A549 treated with ZK216348 at 1 μM for 4 hours (cell line): ENCODE measurements around the gene CLTCL1. TPM values are rescaled to one million over a fixed set of nuclear protein-coding genes. Genes with fewer than 3 reads are reported as not detected.

Experiments
- total RNA-seq: library from RNA; stranded (reverse); fragments of 200-300 nt; extraction: Qiagen RNA extraction; gene quantifications from 5 replicates; pipeline ENCODE4 v1.2.3, GENCODE V29; 2022; ENCODE audit warnings: low read depth

The CLTCL1 gene
- total RNA-seq: 4.4 to 6.1 TPM (median 5.4 TPM) in 5 replicates

GRCh38 chr22:19291580-19292457 lies at the start of gene CLTCL1:
Gene CLTCL1 (minus strand): TSS chr22:19291719. CDS start chr22:19291641, 78 bp downstream.

DNA sequence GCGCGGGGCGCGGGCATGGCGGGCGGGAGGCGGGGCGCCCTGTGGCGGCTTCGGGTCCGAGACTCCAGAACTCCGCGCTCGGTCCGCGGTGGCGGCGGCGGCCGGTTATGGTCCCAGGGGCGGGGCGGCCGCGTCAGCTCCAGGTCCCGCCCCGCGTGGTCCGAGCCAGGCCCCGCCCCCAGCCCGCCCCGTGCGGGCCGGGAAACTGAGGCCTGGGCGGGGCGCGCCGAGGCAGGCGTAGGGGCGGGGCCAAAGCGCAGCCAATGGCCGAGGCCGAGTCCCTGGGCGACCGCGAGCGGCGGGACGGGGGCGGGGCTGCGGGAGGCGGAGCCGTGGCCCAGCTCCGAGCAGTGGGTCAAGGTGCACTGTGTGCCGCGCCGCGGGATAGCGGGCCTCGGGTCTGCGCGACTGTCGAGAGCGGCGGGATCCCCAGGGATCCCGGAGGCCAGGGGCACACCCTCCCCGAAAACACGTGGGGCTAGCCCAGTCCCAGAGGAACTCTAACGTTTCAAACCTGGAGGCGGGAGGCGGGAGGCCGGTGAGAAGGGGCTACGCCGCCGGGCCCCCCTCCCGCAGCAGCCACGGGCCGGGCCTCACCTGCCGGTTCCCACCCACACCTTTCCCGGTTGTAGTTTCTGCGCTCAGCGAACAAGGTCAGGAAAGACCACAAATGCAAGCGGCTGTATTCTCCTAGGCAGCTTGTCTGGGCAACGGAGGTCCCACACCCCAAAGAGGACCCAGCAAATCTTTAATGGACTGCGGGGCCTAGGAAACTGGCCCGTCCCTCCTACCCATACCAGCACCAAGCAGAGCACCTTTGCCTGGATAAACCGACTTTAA lies 112.6 kb downstream of the CLTCL1 start, which contains the start of gene SLC25A1:
Gene SLC25A1, minus strand, starts transcription at position 80 of the 840 bp plus-strand sequence. Its CDS starts 63 bp downstream, at position 17.

GRCh38 chr22:19149991-19150390 lies 141.5 kb downstream of the CLTCL1 start, which contains the start of gene GSC2:
Gene GSC2 (minus strand): TSS chr22:19150292. CDS start chr22:19150283, 9 bp downstream.

DNA sequence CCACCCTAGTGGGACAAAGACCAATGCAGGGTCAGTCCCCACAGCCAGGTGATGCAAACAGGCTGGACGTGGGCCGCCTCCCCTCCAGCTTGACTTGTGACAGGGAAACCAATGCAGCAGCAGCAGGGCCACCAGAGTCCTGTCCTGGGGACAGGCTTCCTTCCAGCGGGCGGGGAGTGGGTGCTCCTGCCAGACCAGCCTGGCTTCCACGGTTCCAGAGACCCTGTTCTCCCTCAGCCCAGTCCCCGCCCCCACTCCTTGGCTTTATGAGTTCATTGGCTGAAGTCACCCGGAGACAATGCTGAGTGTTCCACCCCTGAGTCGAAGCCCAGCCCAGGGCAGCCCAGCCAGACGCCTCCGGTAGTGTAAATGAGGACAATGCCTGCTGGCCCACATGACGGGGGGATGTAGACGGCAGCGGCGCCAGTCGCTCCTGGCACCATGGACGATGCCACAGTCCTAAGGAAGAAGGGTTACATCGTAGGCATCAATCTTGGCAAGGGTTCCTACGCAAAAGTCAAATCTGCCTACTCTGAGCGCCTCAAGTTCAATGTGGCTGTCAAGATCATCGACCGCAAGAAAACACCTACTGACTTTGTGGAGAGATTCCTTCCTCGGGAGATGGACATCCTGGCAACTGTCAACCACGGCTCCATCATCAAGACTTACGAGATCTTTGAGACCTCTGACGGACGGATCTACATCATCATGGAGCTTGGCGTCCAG lies 160.4 kb downstream of the CLTCL1 start, which contains the start of gene TSSK2:
Gene TSSK2, plus strand, starts transcription at position 350 of the 726 bp plus-strand sequence. Its CDS starts 92 bp downstream, at position 442.

Other genes with a start within 250 kb of the CLTCL1 start
- gene DGCR2, start 169.3 kb downstream of the CLTCL1 start, total RNA-seq: 16.0 to 24.5 TPM (median 20.6 TPM) in 5 replicates
- gene TSSK2, start 160.4 kb downstream of the CLTCL1 start, total RNA-seq: not detected in 5 replicates
- 8.9 to 12.9 TPM (median 11.7 TPM) in 5 replicates for gene ESS2, start 147.1 kb downstream of the CLTCL1 start, total RNA-seq
- gene GSC2, start 141.4 kb downstream of the CLTCL1 start, total RNA-seq: 0.21 TPM in 1 of 5 replicates, not detected in the others
- 37.3 to 63.8 TPM (median 60.8 TPM) in 5 replicates for gene SLC25A1, start 113.0 kb downstream of the CLTCL1 start, total RNA-seq
- 19.9 to 25.3 TPM (median 23.5 TPM) in 5 replicates for gene HIRA, start 140.0 kb upstream of the CLTCL1 start, total RNA-seq
- 41.7 to 53.4 TPM (median 46.4 TPM) in 5 replicates for gene MRPL40, start 140.8 kb upstream of the CLTCL1 start, total RNA-seq
- 12.2 to 18.3 TPM (median 15.2 TPM) in 5 replicates for gene C22orf39, start 156.0 kb upstream of the CLTCL1 start, total RNA-seq
- 91.2 to 104 TPM (median 96.8 TPM) in 5 replicates for gene UFD1, start 187.5 kb upstream of the CLTCL1 start, total RNA-seq
- gene CDC45, start 188.2 kb upstream of the CLTCL1 start, total RNA-seq: 22.2 to 27.0 TPM (median 24.4 TPM) in 5 replicates
- not detected in 5 replicates for gene CLDN5, start 232.7 kb upstream of the CLTCL1 start, total RNA-seq